CD4-positive, alpha-beta T cell treated with Interleukin-2 at 100 ng/mL for 4 hours (primary cell): ENCODE results near the gene CEP97.

ENCODE experiments used
- DNase-seq: peaks from one replicate; pipeline ENCODE4 v3.0.0-alpha.2; 2020; ENCODE audit warnings: low spot score

The CEP97 gene

GRCh38 chr3:101778385-101779046 lies 54.1 kb downstream of the CEP97 start:
- no peak for DNase-seq

GRCh38 chr3:101779047-101779821 lies 54.8 kb downstream of the CEP97 start, which contains the start of gene NXPE3:
TSS of gene NXPE3 (plus strand) at chr3:101779211. CDS start at chr3:101785597, 6,386 bp downstream.
- DNase-seq = peak; percentile 94

- no peak for DNase-seq
Observed at GRCh38 chr3:101779822-101780381, 55.5 kb downstream of the CEP97 start.

- DNase-seq = no peak
Observed at GRCh38 chr3:101780661-101781060, 56.2 kb downstream of the CEP97 start.

- no peak for DNase-seq
Observed at GRCh38 chr3:101781166-101781565, 56.8 kb downstream of the CEP97 start.

- DNase-seq = peak; percentile 13
Observed at GRCh38 chr3:101784855-101785613, 60.6 kb downstream of the CEP97 start.

- DNase-seq = no peak
Observed at GRCh38 chr3:101791778-101792177, 67.4 kb downstream of the CEP97 start.

- DNase-seq = no peak
Observed at GRCh38 chr3:101796077-101796680, 71.8 kb downstream of the CEP97 start.

- DNase-seq = no peak
Observed at GRCh38 chr3:101801174-101801573, 76.8 kb downstream of the CEP97 start.

- no peak for DNase-seq
Observed at GRCh38 chr3:101802179-101802578, 77.8 kb downstream of the CEP97 start.

- peak; percentile 83 for DNase-seq
Observed at GRCh38 chr3:101803173-101803782, 78.9 kb downstream of the CEP97 start.

- no peak for DNase-seq
Observed at GRCh38 chr3:101803939-101804338, 79.5 kb downstream of the CEP97 start.

GRCh38 chr3:101806491-101806890 lies 82.1 kb downstream of the CEP97 start:
- DNase-seq = no peak

- DNase-seq = no peak
Observed at GRCh38 chr3:101807888-101808287, 83.5 kb downstream of the CEP97 start.

- DNase-seq = peak; percentile 70
Observed at GRCh38 chr3:101809178-101810021, 85.0 kb downstream of the CEP97 start.

GRCh38 chr3:101810022-101810418 lies 85.6 kb downstream of the CEP97 start:
- no peak for DNase-seq

- no peak for DNase-seq
Observed at GRCh38 chr3:101811875-101812274, 87.5 kb downstream of the CEP97 start.

- DNase-seq = no peak
Observed at GRCh38 chr3:101812895-101813294, 88.5 kb downstream of the CEP97 start.

GRCh38 chr3:101813817-101814440 lies 89.5 kb downstream of the CEP97 start:
- DNase-seq = peak; percentile 64

GRCh38 chr3:101814835-101815234 lies 90.4 kb downstream of the CEP97 start:
- peak; percentile 33 for DNase-seq
